Epithelial cell of esophagus (primary cell): ENCODE data around the gene COMT.
A peak's percentile ranks its signal among the peaks of the same experiment; 100 is the strongest.

Experiments used
- DNase-seq: peaks from one replicate; pipeline ENCODE4 v3.0.0; 2010; ENCODE audit warnings: low read depth
- H3K4me3 ChIP-seq: 2 replicates; pipeline ENCODE4 v1.5.1; 2011; ENCODE audit warnings: mild to moderate bottlenecking, low read length, control low read depth
- TF ChIP-seq, protein P1 (sequence below): IDR thresholded peaks from 2 replicates; pipeline ENCODE4 v1.5.1; 2011; ENCODE audit warnings: low read depth, mild to moderate bottlenecking, low read length, control low read depth, inconsistent platforms; ENCODE audit not compliant: insufficient read depth; ENCODE audit errors: missing control alignments

COMT gene

DNA sequence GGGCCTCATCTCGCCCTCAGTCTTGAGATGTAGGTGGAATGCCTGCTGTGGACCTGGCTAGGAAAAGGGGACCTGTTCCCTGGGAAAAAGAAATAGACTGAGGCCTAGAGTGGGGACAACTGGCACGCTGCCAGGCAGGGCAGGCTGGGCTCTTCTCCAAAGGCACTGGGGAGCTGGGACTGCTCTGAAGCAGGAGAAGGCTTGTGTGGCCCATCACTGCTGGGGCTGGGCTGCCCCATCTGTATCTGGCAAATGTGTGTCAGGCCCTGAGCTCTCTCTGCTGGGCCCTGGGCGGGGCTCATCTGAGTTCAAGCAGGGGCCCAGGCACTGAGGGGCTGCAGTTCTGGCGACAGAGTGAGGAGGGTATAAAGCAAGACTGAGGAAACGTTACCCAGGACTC, 42.2 kb downstream of the COMT start:
- DNase-seq = no peak
- TF ChIP-seq, protein P1, sequence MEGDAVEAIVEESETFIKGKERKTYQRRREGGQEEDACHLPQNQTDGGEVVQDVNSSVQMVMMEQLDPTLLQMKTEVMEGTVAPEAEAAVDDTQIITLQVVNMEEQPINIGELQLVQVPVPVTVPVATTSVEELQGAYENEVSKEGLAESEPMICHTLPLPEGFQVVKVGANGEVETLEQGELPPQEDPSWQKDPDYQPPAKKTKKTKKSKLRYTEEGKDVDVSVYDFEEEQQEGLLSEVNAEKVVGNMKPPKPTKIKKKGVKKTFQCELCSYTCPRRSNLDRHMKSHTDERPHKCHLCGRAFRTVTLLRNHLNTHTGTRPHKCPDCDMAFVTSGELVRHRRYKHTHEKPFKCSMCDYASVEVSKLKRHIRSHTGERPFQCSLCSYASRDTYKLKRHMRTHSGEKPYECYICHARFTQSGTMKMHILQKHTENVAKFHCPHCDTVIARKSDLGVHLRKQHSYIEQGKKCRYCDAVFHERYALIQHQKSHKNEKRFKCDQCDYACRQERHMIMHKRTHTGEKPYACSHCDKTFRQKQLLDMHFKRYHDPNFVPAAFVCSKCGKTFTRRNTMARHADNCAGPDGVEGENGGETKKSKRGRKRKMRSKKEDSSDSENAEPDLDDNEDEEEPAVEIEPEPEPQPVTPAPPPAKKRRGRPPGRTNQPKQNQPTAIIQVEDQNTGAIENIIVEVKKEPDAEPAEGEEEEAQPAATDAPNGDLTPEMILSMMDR = no peak
- no peak overlapping the region for H3K4me3 ChIP-seq

DNA sequence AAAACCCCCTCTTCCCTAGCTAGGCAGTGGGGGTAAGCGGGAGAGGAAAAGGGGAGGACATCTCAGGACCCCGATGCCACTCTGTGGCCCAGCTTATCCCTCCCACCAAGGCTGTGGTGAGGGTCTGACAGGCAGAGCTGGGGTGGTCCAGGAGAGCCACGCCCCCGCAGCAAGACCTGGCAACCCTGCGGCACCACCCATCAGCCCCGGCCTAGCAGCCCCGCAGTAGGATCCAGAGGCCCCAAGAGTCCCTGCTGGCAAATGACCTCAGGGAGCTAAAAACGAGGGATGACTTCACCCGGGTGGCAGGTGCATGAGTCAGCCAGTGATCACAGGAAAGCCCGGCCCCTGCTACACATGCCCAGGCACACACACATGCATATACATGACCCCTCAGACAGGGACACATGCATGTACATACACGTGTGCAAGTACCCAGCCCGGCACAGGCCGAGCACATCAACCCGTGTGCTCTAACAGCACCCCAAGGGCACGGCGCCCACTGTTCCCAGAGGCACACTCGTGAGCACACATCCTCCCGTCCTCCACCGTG, 42.7 kb downstream of the COMT start:
- TF ChIP-seq, protein P1 = no peak
- peak; percentile 96 for DNase-seq
- H3K4me3 ChIP-seq = no peak overlapping the region

DNA sequence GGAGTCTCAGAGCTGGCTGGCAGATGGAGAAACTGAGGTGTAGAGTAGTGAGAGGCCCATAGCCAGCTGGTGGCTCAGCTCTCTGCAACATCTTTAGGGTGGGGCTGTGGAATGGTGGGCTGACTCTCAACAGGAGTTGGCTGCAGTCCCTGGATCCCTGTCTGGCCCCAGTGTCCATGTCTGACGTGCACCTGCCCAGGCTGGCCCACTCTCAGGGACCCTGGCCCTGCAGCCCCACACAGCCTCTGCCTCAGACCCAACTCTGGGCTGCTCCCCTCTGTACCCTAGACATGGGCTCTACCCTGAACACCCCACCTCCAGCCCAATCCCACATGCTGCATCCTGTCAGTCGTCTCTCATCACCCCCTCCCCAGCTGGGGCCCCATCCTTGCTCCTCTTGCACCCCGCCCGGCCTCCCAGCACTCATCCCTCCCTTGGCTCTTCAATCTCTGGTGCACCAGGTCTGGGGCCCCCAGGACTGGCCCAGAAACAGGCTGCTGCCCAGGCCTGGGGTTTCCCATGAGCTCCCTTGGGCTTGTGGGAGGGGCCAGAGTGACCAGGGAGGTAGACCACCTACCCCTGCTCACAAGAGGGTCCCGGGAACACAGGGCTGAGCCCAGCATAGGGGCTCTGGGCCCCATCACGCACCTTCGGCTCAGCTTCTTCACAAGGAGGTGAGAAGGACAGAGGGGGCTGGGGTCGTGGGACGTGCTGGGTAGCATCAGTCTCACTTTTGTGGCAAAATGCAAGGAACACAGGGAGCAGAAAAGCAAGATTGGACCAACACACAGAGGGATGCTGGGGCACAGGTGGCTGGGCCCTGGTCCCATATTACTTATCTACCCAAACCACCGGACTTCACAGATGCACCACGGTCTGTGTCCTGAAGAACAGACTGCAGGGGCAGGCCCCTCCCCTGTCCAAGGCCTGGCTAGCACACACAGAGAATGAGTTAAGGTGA, 43.6 kb downstream of the COMT start:
- no peak overlapping the region for H3K4me3 ChIP-seq
- DNase-seq = no peak
- TF ChIP-seq, protein P1 = no peak

DNA sequence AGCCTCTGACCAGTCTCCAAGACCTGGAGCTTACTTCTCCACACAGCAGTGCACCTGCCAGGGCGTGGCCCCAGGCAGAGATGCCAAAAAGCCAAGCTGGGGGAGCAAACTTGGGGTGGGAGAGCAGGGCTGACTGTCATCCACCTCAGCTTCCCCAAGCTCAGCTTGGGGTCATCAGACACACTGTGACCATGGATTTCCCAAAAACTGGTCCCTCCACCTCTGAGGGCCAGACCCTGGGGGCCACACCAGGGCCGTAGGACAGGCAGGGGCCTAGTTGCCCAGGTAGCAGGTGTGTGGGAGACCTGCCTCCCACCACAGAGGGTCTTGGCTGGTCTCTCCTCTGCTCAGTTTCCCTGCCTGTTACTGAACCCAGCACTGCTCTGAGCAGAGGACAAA, 44.4 kb downstream of the COMT start:
- peak overlapping the region; percentile 52 for H3K4me3 ChIP-seq
- DNase-seq = no peak
- TF ChIP-seq, protein P1 = no peak

DNA sequence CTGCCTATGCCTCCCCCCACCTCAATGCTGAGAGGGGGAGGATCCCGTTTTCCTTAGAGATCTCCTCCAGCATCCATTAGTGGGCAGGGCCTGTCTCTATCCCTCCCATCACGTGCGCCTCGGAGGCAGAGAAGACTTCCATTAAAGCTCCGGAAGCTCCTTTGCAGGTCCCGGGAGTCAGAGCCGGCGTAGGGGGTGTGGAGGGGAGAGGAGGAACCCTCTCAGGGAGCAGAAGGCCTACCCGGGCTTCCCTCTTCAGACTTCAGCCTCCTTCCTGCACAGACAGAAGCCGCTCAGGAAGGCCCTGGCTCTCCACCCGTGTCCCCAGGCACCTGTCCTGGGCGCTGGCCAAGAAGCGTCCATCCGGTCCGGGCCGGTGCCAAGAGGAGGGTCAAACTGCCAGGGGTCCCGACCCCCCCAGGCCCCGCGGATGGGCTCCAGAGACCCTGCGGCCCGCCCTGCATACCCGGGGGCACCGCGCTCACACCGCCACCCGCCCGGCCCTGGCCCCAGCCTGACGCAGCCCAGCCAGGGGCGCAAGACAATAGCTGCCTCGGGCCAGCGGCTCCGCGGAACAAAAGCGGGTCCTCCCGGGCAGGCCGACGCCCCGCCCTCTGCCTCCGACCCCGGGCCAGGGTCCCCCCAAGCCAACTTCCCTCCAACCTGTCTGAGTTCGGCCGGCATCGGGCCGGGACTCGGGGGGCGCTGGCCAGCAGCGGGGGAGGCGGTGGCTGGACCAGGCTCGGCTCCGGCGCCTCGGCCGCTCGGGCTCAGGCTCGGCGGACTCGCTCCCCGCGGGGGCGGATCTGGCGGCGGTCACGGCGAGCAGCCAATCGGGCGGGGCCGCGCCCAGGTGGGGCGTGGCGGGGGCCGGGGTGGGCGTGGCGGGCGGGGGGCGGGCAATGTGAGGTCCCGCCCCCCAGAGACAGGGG, 45.1 kb downstream of the COMT start:
- TF ChIP-seq, protein P1 = no peak
- peak overlapping the region; percentile 52 for H3K4me3 ChIP-seq
- peak; percentile 81 for DNase-seq

DNA sequence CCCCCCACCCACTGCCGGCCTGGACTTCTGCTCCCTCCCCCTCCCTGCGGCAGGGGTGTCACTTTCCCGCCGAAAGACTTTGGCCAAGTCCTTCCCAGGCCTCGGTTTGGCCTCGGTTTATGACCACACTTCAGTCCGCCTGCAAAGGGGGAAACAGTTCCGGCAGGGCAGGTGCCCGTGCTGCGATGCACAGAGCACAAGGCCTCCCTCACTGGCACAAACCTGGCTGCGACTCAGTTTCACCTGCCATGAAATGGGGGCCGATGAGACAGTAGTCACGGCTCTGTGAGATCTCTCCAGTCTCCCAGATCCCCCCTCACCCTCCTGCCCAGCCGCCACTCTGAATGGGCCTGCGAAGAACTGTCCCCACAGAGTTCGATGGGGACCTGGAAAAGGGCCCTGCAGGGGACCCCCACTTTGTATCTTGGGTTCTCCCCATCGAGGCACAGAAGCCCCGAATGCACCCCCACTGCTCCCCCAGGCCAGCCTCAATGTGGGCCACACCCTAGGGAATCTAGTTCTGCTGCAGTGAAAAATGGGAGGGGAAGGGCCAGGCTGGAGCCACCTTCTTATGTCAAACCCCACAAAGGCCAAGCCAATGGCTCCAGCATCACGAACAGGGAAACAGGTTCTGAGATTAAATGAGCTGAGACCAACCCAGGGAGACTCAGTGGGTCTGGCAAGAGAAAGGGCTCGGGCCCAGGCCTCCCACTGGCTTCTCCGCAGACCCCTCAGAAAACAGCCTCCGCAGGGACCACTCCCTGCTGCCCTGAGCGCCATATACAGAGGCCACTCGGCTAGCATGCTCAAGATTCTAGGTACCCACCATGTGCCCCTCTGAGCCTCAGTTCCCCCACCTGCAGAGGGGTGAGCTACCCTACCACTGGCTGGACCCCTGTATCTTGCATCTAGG, 46.1 kb downstream of the COMT start:
- DNase-seq = no peak
- TF ChIP-seq, protein P1 = no peak
- H3K4me3 ChIP-seq = no peak overlapping the region
